Left lung (tissue), 10 donors: ENCODE measurements around the gene NR2F6. TPM values are rescaled to one million over a fixed set of nuclear protein-coding genes. Genes with fewer than 3 reads are reported as not detected.

Experiments used
- ATAC-seq: fragments of 200-7000 bp; cut with Tn5 transposase; one replicate; pipeline ENCODE4 v1.9.1; 2020; ENCODE audit warnings: moderate library complexity
- DNase-seq, 4 donors: peaks; one replicate each; pipeline ENCODE4 v3.0.0-alpha.2; 2013 to 2020
- H3K27ac ChIP-seq, 2 donors: fragments of 200-600 bp; sonication (generic) in 1 of 2; one replicate each; pipeline versions ENCODE4 v1.5.0 to v1.8.0; 2020 to 2021
- H3K27me3 ChIP-seq, 2 donors: fragments of 200-600 bp; sonication (generic) in 1 of 2; one replicate each; pipeline versions ENCODE4 v1.5.0 to v1.8.0; 2020 to 2021
- H3K36me3 ChIP-seq, 2 donors: fragments of 200-600 bp; sonication (generic) in 1 of 2; one replicate each; pipeline versions ENCODE4 v1.5.0 to v1.8.0; 2020 to 2021
- H3K4me1 ChIP-seq, 2 donors: fragments of 200-600 bp; one replicate each; pipeline ENCODE4 v1.8.0; 2021
- H3K4me3 ChIP-seq, 2 donors: fragments of 200-600 bp; sonication (generic) in 1 of 2; one replicate each; pipeline versions ENCODE4 v1.5.0 to v1.8.0; 2020 to 2021; ENCODE audit warnings: mild to moderate bottlenecking in 1 of 2
- H3K9me3 ChIP-seq, 2 donors: fragments of 200-600 bp; sonication (generic) in 1 of 2; one replicate each; pipeline versions ENCODE4 v1.5.0 to v1.8.0; 2020 to 2021
- CTCF ChIP-seq, 2 donors: fragments of 200-600 bp; sonication (generic) in 1 of 2; IDR thresholded peaks; one replicate each; pipeline versions ENCODE4 v1.5.0 to v1.8.0; 2021; ENCODE audit warnings: antibody characterized with exemption in 2 of 2
- intact Hi-C, 2 donors: fragments of 100-400 bp; cut with DNase I; formaldehyde crosslinking; loops; one replicate each; pipeline versions ENCODE4 v1.11.2 to v1.14.2; 2022
- polyA plus RNA-seq, 6 donors: library from polyadenylated mRNA; unstranded; fragments of 120-200 nt; gene quantifications; one replicate each; pipeline ENCODE4 v1.2.1, GENCODE V29; 2013; ENCODE audit not compliant: insufficient read length in 6 of 6
- total RNA-seq, 2 donors: library from RNA; stranded (reverse); fragmentation: NEBNext Ultra II Directional; extraction: Animal tissue kit (Norgen Biotek cat#: 25700); gene quantifications; one replicate each; pipeline ENCODE4 v1.2.1, GENCODE V29; 2021
- donor health status: DM: no; HTN: yes; CAD: no.
- donor health status: DM: no; HTN: no; CAD: no.

NR2F6 gene
- total and polyA plus RNA-seq, 8 donors = 18.6 to 56.5 (median 30.7) TPM

GRCh38 chr19:17209126-17210036 is 36.3 kb downstream of the NR2F6 start:
- peak in 1 of 4 donors; percentile 71 for DNase-seq
- intact Hi-C loops = loop anchor here in 1 of 2 donors (10.0 kb wide), 1 partner anchor 75 kb away; the partner anchor contains the start of gene ANKLE1
- peaks cover 0 to 90% of the 10 kb centered on the region in 2 donors for H3K36me3 ChIP-seq

GRCh38 chr19:17206736-17207581 is 38.8 kb downstream of the NR2F6 start:
- DNase-seq = no peak
- TF ChIP-seq CTCF (IDR thresholded peaks at IDR 0.05) = no peak
- H3K27ac ChIP-seq = no peak overlapping the region
- intact Hi-C loops = loop anchor here in 1 of 2 donors (10.0 kb wide), 1 partner anchor 78 kb away; the partner anchor contains the start of gene ANKLE1
- H3K9me3 ChIP-seq = no peaks in the 10 kb centered on the region
- ATAC-seq = no peak
- peaks cover 0 to 99% of the 10 kb centered on the region in 2 donors for H3K36me3 ChIP-seq
- H3K27me3 ChIP-seq = no peaks in the 10 kb centered on the region
- no peak overlapping the region for H3K4me3 ChIP-seq
- no peaks in the 10 kb centered on the region for H3K4me1 ChIP-seq

More at GRCh38 chr19:17209126-17210036, 36.3 kb downstream of the NR2F6 start:
- Histone ChIP-seq H3K4me1 (peaks cover under 1 to 1% of the 10 kb centered on the region in 2 donors), H3K27me3 (no peaks in the 10 kb centered on the region), H3K27ac (no peak overlapping the region), H3K9me3 (no peaks in the 10 kb centered on the region), H3K4me3 (no peak overlapping the region)
- no peak for TF ChIP-seq CTCF (IDR thresholded peaks at IDR 0.05)
- ATAC-seq = no peak

- Histone ChIP-seq H3K36me3 (peaks cover 0 to 99% of the 10 kb centered on the region in 2 donors), H3K9me3 (no peaks in the 10 kb centered on the region), H3K4me1 (no peaks in the 10 kb centered on the region), H3K4me3 (no peak overlapping the region), H3K27ac (no peak overlapping the region), H3K27me3 (no peaks in the 10 kb centered on the region)
- ATAC-seq (peak; percentile 85), DNase-seq (peak in 3 of 4 donors; percentile 13 to 88 (median 60))
- peak; percentile 43 to 70 for TF ChIP-seq CTCF (IDR thresholded peaks at IDR 0.05)
- intact Hi-C loops = loop anchor here in 1 of 2 donors (10.0 kb wide), 1 partner anchor 79 kb away; the partner anchor contains the start of gene ANKLE1
These were observed 40.2 kb downstream of the NR2F6 start for GRCh38 chr19:17205237-17206140.

GRCh38 chr19:17202713-17203112 is 43.0 kb downstream of the NR2F6 start:
- H3K9me3 ChIP-seq = no peaks in the 10 kb centered on the region
- H3K4me1 ChIP-seq = no peaks in the 10 kb centered on the region
- DNase-seq = no peak
- peaks cover 0 to 99% of the 10 kb centered on the region in 2 donors for H3K36me3 ChIP-seq
- no peak for ATAC-seq
- intact Hi-C loops = loop anchor here in 1 of 2 donors (10.0 kb wide), 1 partner anchor 82 kb away; the partner anchor contains the start of gene ANKLE1
- no peak overlapping the region for H3K4me3 ChIP-seq
- no peak for TF ChIP-seq CTCF (IDR thresholded peaks at IDR 0.05)
- H3K27ac ChIP-seq = no peak overlapping the region
- no peaks in the 10 kb centered on the region for H3K27me3 ChIP-seq
